Activated CD4-positive, alpha-beta T cell treated with anti-CD3 and anti-CD28 coated beads for 1 hour (primary cell): Measurements from ENCODE around the gene GARRE1.

Source experiments
- DNase-seq: peaks from one replicate; pipeline ENCODE4 v3.0.0-alpha.2; 2020

GARRE1 gene

DNA sequence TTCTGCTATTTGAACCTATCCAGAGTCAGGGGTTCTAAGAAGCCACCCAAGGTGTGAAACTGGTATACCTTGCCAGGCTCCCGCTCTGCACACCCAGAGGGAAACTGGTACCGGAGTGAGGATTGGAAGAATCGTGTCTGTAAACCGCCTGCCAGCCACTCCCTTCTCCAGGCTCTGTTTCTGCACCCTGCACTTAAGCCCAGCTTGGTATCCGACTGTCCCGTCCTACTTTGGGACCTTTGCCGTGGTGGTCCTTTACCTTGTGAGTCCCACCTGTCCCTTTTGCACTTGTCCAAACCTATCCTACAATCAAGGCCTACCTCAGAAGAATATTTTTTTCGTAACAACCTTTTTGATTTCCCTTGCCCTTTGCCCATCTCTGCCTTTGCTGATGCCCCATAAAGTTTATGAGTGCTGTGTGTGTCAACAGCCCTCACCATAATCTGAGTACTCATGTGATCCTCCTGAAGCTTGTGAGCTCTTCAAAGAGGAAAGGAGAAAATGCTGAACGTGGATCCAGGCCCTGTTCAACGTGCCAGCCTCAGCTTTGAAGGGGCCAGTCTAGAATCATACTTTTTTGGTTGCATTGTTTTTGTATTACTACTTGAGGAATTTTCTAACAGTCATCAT lies 44.7 kb downstream of the GARRE1 start:
- no peak for DNase-seq

DNA sequence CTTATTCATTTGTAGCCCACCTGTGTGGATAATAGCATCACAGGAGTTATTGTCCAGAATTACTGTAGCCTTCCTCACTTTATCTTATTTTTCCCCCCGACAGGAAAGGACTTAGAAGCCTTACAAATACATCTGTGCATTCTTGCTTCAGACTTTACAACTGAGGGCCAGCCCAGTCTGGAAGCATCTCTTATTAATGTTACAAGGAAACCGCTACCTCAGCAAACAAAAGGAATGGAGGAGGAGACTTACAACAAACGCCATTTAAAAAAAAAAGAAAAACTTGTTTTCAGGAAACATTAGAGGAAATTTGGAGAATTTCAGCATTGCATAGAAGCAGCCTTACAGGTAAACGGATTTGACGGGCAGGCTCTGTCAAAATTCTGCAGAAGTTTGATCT lies 45.2 kb downstream of the GARRE1 start:
- no peak for DNase-seq

DNA sequence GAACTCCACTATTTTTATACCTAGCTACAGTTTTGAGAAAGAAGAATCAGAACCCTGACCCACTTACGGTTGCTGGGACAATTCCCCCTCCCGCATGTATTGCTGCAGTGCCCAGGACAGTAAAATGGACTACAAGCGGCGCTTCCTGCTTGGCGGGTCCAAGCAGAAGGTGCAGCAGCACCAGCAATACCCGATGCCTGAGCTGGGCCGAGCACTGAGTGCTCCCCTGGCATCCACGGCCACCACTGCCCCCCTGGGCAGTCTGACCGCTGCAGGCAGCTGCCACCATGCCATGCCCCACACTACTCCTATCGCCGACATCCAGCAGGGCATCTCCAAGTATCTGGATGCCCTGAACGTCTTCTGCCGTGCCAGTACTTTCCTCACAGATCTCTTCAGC lies 46.0 kb downstream of the GARRE1 start:
- no peak for DNase-seq

DNA sequence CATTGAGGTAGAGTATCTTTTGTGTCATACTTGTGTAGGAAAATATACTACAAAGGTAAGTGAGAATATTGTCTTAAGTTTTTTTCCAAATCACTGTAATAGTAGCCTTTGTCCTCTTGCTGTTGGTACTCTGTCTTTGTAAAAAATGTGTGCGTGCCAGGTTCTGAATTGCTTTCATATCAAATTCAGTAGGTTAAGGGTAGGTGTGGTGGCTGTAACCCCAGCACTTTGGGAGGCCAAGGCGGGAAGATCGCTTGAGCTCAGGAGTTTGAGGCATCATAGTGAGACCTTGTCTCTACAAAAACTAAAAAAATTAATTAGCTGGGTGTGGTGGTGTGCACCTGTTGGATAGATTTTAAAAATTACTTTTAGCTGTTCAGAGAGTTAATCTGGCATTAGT lies 46.6 kb downstream of the GARRE1 start:
- DNase-seq = no peak
